Inflammatory macrophage treated with lipopolysaccharide for 1 hour (primary cell): ENCODE measurements around the gene S1PR4.
"Not testable (repeated sequence)": the region's sequence is repeated elsewhere in the genome, so short reads cannot be mapped to it uniquely, and the experiment has no call there.

Experiments
- DNase-seq, 2 donors: peaks; one replicate each; pipeline ENCODE4 v3.0.0-alpha.2; 2020 to 2022

S1PR4 gene

DNA sequence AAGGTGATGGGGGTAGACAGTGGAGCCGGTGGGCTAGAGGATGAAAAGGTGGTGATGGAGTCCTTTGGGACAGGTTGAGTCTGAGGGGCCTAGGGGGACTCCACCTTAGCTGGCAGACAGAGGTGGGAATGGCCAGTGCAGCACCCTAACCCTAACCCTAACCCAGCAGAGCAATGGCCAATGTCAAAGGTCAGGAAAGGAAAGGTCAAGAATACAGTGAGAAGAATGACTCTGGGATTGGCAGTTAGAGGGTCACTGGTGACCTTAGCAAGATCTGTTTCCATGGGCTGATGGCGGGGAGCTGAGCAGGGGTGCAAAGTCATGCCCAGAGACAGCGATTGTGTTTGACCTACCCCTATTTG, 26.2 kb upstream of the S1PR4 start:
- no peak for DNase-seq

DNA sequence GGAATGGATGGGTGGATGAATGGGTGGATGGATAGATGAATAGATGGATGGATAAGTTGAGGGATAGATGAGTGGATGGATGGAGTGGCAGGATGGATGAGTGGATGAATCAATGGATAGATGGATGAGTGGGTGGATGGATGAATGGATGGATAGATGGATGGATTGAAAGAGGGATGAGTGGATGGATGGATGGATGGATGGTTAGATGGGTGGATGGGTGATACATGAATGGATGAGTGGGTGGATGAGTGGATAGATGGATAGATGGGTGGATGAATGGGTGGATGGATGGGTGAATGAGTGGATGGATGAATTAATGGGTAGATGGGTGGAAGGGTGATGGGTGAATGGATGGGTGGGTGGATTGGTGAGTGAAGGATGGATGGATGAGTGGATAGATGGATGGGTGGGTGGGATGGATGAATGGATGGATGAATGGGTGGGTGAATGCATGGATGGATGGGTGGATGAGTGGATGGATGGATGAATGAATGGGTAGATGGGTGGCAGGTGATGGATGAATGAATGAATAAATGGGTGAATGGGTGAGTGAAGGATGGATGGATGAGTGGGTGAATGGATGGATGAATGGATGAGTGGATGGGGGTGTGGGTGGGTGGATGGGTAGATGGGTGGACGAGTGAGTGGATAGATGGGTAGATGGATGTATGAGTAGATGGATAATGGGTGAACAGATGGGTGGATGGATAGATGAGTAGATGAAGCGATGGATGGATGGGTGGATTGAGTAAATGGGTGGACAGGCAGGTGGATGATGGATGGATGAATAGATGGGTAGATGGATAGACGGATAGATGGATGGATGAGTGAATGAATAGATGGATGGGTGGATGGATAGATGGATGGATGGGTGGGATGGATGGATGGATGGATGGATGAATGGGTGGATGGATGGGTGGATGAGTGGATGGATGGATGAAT, 25.0 kb upstream of the S1PR4 start:
- DNase-seq, result no peak

DNA sequence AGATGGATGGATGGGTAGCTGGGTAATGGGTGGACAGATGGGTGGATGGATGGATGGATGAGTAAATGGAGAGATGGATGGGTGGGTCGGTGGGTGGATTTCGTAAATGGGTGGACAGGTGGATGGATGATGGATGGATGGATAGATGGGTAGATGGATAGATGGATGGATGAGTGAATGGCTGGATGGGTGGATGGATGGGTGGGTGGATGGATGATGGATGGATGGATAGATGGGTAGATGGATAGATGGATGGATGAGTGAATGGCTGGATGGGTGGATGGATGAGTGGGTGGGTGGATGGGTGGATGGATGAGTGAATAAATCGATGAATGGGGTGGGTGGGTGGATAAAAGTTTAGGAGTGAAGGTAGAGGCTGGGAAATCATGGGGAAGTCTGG, 24.1 kb upstream of the S1PR4 start:
- DNase-seq, result not testable (repeated sequence)

DNA sequence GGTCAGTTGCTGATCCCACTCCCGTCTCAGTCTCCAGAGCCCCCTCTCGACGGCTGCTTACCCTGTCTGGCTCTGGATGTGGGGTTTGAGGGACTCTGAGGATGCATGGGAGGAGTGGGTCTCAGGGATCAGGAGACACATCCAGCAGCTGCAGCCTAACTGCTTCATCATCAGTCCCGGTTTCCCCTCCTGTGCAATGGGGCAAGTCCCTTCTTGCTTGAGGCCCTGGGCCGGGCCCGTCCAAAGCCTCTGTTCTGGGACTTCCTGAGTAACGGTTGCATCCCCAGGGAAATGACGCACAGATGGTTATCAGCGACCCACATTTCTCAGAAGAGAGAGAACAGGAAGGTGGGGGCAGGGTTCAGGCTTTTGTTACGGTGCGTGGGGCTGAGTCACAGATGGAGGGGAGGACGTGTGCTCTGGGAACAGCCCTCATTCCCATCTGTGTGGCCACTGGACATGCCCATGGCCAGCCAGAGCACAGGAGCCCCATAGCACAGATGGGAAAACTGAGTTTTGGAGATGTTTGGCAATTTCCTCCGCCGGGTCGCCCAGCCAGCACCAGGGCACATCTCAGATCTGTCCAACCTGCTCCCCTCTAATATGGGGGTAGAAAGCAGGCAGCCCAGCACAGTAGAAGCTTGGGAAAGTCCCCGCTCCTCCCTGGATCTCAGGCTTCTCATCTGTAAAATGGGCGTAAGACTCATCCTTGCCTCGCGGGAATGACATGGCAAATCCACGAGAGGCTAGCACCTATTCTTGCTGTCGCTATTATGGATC, 23.4 kb upstream of the S1PR4 start:
- DNase-seq, result peak; percentile 98 to 100

DNA sequence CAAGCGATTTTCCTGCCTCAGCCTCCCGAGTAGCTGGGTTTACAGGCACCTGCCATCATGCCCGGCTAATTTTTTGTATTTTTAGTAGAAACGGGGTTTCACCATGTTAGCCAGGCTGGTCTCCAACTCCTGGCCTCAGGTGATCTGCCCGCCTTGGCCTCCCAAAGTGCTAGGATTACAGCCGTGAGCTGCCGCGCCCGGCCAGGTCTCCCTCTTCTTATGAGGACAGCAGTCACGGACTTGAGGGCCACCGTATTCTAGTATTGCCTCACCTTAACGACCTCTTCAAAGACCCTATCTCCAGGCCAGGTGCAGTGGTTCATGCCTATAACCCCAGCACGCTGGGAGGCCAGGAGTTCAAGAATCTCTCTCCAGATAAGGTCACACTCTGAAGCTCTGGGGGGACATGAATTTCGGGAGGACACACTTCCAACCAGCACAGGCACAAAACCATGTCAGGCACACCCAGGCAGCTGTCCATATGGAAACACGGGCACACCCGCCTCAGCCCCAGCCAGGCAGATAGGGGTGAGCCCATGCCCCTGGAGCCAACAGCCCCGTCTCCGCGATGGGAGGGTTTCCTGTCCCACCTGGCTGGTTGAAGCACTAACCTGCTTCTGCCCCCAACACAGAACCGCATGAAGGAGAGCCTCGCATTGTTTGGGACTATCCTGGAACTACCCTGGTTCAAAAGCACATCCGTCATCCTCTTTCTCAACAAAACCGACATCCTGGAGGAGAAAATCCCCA, 21.3 kb upstream of the S1PR4 start:
- no peak for DNase-seq

DNA sequence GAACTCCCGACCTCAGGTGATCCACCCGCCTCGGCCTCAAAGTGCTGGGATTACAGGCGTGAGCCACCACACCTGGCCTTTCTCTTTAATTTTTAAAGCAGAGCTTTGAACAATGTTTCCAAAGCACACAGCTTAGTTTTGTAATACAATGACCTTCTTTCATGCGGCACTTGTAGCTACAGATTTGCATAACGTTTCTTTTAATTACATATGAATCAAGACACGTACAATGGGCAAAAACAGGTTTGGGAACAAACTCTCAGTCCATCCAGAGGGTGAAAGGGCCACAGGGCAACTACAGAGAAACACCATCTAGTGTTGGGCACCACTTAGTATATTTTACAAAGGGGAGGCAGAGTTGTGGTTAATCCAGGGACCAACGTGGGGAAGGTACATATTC, 19.0 kb upstream of the S1PR4 start:
- no peak for DNase-seq

DNA sequence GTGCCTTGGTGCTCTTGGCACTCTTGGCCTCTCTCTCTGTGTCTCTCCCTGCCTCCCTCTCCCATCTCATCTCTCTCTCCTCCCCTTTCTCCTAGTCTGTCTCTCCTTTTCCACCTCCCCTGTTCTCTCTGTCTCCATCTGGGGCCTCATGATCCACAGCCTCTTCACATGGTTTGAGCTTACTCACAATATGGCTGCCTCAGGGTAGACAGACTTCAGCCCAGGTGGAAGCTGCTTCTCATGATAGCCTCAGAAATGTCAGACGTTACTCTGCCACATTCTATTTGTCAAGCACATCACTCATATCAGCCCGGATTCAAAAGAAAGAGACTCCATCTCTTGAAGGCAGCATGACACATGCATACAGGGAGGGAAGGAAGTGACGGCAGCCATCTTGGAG, 18.4 kb upstream of the S1PR4 start:
- DNase-seq, result no peak

DNA sequence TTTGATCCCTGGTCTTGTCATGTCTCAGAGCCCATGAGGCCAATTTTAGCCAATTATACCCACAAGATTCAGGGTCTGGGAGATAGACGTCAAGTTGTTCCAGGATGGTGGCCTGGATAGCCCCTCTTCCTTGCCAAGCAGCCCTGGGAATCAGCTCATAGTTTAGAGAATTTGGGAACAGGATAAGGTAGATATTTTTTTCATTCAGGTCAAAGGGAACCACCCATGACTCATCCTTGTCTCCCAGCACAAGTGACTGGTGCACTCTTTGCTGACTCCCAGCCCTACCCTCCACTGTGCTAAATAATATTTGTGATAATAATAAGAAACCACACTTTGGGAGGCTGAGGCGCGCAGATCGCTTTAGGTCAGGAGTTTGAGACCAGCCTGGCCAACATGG, 17.1 kb upstream of the S1PR4 start:
- DNase-seq, result no peak

DNA sequence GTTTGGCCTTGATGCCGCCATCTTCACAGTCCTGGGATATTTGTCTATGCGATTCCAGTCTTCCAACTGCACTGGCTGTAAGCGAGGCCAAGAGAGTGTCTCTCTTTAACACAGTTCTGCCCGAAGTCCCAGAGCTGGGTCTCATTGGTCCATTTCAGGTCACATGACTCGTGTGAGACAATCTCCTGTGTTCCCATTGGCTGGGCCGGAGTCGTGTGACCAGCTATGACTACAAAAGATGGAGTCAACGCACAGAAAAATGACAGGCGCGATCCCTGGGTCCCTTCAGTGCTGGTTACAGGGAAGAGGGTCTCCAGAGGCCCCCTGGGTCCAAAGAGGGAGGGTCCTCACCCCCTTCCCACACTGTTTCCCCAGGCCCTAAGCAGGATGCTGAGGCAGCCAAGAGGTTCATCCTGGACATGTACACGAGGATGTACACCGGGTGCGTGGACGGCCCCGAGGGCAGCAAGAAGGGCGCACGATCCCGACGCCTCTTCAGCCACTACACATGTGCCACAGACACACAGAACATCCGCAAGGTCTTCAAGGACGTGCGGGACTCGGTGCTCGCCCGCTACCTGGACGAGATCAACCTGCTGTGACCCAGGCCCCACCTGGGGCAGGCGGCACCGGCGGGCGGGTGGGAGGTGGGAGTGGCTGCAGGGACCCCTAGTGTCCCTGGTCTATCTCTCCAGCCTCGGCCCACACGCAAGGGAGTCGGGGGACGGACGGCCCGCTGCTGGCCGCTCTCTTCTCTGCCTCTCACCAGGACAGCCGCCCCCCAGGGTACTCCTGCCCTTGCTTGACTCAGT, 15.9 kb upstream of the S1PR4 start:
- DNase-seq, result peak in 1 of 2 donors; percentile 38

DNA sequence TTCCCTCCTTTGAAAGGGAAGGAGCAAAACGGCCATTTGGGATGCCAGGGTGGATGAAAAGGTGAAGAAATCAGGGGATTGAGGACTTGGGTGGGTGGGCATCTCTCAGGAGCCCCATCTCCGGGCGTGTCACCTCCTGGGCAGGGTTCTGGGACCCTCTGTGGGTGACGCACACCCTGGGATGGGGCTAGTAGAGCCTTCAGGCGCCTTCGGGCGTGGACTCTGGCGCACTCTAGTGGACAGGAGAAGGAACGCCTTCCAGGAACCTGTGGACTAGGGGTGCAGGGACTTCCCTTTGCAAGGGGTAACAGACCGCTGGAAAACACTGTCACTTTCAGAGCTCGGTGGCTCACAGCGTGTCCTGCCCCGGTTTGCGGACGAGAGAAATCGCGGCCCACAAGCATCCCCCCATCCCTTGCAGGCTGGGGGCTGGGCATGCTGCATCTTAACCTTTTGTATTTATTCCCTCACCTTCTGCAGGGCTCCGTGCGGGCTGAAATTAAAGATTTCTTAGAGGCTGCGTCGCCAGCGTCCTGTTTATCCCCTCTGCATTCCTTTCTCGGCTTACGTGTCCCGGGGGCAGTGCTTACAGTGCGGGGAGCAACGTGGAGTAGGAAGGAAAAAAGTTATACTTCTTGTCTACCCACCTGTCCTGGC, 15.2 kb upstream of the S1PR4 start:
- DNase-seq, result peak in 1 of 2 donors; percentile 73

DNA sequence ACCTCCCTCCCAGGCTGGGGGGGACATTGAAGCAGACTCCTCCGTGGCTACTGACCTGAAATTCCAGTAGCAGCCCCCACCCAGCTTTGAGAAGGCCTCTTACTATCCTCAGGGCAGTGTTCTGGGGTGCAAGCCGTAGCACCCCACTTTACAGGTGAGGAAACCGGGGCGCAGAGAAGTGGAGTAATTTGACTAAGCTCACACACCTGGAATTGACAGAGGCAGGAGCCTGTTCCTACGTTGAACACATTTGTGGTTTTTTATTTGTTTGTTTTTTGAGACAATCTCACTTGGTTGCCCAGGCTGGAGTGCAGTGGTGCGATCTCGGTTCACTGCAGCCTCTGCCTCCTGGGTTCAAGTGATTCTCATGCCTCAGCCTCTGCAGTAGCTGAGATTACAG, 14.6 kb upstream of the S1PR4 start:
- DNase-seq, result no peak

DNA sequence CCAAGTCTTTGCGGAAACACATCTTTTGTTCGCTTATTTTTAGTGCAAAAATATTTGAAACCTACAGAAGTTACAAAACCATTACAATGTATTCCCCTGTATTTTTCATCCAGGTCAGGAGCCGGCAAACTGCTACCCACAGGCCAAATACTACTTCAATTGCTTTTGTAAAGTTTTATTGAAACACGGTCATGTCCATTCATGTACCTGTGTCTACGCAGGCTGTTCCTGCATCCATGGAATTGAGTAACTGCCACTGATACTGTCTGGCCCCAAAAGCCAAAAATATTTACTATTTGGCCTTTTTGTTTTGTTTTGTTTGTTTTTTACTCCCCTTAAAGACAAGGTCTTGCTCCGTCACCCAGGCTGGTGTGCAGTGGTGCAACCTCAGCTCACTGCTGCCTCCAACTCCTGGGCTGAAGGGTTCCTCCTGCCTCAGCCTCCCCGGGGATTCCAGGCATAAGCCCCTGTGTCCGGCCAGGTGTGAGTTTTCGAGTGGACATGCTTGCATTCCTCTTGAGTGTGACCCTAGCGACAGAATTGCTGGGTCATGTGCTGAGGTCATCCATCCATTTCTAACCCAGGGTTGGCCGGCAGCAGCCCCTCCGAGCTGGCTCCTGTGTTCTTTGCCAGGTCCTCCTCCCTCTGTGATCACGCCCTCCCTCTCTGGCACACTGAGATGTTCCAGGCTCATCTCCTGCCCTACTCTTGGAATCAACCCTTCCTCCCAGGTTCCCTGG, 10.9 kb upstream of the S1PR4 start:
- no peak for DNase-seq

DNA sequence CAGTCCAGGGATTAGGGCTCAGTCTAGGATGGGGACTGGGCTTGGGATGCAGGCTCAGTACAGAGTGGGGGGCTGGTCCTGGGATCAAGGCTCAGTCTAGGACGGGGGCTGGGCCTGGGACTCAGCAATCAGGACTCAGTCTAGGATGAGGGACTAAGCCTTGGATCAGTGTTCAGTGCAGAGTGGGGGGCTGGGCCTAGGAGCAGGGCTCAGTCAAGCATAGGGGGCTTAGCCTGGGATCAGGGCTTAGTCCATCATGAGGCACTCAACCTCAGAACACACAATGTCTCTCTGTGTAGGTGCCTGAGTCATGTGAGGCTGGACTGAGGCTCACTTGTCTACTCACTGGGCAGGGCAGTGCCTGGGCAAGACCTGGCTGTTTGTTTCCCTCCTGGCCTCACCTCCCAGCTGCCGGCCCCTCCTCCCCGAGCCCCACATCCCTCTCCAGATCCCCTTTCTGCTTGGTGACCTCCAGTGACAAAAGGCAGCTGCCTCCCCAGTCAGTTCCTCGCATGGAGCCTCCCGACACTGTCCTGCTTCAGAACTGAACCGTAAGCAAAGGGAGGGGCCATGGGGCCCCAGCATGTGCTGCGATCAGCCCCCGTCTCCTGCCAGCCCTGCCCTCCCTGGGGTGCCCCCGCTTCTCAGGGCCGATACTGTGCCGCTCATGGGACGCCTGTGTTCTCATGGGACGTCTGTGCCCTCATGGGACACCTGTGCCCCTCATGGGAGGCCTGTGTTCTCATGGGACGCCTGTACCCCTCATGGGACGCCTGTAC, 6.5 kb upstream of the S1PR4 start:
- no peak for DNase-seq

DNA sequence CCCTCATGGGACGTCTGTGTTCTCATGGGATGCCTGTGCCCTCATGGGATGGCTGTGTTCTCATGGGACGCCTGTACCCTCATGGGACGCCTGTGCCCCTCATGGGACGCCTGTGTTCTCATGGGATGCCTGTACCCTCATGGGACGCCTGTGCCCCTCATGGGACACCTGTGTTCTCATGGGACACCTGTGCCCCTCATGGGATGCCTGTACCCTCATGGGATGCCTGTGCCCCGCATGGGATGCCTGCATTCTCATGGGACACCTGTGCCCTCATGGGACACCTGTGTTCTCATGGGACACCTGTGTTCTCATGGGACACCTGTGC, 5.9 kb upstream of the S1PR4 start:
- DNase-seq, result not testable (repeated sequence)

DNA sequence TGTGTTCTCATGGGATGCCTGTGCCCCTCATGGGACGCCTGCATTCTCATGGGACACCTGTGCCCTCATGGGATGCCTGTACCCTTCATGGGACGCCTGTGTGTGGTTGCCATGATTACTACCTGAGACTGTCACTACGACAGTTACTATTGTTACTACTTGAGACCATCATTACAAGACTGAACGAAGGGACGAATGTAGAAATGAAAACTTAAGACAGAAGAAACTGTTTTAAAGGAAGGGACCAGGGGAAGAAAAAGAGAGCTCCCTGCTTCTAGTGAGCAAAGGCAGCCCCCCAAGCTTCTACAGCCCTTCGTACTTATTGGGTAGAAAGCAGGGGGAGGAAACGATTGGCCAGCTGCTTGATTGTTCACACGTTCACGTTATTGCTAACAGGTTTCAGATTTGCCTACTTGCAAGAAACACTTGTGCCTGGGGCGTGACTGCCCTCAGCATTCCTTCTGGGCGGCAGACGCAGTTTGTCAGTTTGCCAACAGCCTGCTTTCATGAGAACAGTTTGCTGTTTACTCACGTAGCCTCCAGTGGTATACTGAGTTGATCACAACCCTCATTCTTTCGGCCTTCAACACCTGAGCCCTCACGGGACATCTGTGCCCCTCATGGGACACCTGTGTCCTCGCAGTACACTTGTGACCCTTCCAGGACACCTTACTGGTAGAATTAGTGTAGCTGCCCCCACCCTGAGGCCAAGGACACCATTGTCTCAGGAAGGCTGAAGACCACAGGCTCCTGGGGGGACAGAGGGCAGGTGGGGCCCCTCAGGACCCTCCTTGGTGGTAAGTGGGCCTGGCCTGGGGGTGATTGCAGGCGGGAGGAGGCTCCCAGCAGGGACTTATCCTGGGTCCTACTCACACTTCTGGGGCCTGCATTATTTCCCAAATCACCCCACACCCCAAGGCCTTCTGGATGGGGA, 2.5 kb upstream of the S1PR4 start:
- DNase-seq, result no peak

DNA sequence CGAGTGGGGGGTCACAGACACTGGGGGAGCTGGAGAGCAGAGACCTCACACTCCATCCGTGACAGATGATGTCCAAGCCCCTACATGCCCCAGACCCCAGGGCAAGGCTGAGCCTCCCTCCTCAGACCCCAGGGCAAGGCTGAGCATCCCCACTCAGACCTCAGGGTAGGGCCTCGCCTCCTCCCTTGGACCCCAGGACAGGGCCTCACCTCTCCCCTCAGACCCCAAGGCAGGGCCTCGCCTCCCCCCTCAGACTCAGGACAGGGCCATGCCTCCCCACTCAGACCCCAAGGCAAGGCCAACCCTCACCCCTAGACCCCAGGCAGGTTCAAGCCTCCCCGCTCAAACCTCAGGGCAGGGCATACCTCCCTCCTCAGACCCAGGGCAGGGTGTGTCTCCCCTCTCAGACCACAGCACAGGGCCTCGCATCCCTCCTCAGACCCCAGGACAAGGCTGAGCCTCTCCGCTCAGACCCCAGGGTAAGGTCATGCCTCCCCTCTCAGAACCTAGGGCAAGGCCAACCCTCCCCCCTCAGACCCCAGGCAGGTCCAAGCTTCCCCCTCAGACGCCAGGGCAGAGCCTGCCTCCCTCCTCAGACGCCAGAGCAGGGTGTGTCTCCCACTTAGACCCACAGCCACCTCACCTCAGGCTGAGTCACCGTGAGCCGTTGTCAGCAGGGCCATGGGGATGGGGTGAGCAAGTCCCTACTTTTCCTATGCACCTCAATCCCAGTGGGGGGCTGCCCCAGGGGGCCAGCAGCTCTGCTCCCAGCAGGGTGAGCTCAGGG, 1.7 kb upstream of the S1PR4 start:
- no peak for DNase-seq

DNA sequence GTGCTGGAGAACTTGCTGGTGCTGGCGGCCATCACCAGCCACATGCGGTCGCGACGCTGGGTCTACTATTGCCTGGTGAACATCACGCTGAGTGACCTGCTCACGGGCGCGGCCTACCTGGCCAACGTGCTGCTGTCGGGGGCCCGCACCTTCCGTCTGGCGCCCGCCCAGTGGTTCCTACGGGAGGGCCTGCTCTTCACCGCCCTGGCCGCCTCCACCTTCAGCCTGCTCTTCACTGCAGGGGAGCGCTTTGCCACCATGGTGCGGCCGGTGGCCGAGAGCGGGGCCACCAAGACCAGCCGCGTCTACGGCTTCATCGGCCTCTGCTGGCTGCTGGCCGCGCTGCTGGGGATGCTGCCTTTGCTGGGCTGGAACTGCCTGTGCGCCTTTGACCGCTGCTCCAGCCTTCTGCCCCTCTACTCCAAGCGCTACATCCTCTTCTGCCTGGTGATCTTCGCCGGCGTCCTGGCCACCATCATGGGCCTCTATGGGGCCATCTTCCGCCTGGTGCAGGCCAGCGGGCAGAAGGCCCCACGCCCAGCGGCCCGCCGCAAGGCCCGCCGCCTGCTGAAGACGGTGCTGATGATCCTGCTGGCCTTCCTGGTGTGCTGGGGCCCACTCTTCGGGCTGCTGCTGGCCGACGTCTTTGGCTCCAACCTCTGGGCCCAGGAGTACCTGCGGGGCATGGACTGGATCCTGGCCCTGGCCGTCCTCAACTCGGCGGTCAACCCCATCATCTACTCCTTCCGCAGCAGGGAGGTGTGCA, 587 bp downstream of the S1PR4 start:
- DNase-seq, result peak in 1 of 2 donors; percentile 30
